ENCODE data around the gene RASGRF2.
"Not testable (repeated sequence)": the region's sequence is repeated elsewhere in the genome, so short reads cannot be mapped to it uniquely, and the experiment has no call there.

Gene RASGRF2

GRCh38 chr5:81030236-81031034, 70.3 kb downstream of the RASGRF2 start:
- DNase-seq; H3K27ac ChIP-seq (ENCODE audit: insufficient read depth, low read length, poor library complexity, severe bottlenecking); H3K9me3 ChIP-seq (ENCODE audit: control insufficient read depth, low read length); H3K36me3 ChIP-seq (ENCODE audit: control insufficient read depth, insufficient read depth, low read length); H3K4me3 ChIP-seq (ENCODE audit: insufficient read depth, low read depth, low read length, poor library complexity, severe bottlenecking); H3K4me1 ChIP-seq (ENCODE audit: control insufficient read depth, insufficient read depth, low read length, poor library complexity, severe bottlenecking); H3K27me3 ChIP-seq (replicated peaks; ENCODE audit: control insufficient read depth, insufficient read depth, low read length, poor library complexity, severe bottlenecking): not testable (repeated sequence)

GRCh38 chr5:81035522-81035921, 75.4 kb downstream of the RASGRF2 start:
- no peak for DNase-seq
- H3K36me3 ChIP-seq (ENCODE audit: control insufficient read depth, insufficient read depth, low read length), result no peaks in the 10 kb centered on the region
- H3K4me3 ChIP-seq (ENCODE audit: insufficient read depth, low read depth, low read length, poor library complexity, severe bottlenecking), result no peak overlapping the region
- no peaks in the 10 kb centered on the region for H3K4me1 ChIP-seq (ENCODE audit: control insufficient read depth, insufficient read depth, low read length, poor library complexity, severe bottlenecking)
- no peak overlapping the region for H3K27ac ChIP-seq (ENCODE audit: insufficient read depth, low read length, poor library complexity, severe bottlenecking)
- no peaks in the 10 kb centered on the region for H3K9me3 ChIP-seq (ENCODE audit: control insufficient read depth, low read length)
- no peaks in the 10 kb centered on the region for H3K27me3 ChIP-seq (replicated peaks; ENCODE audit: control insufficient read depth, insufficient read depth, low read length, poor library complexity, severe bottlenecking)

GRCh38 chr5:81038495-81038894, 78.3 kb downstream of the RASGRF2 start:
- no peak for DNase-seq

GRCh38 chr5:81044868-81045267, 84.7 kb downstream of the RASGRF2 start:
- H3K36me3 ChIP-seq (ENCODE audit: control insufficient read depth, insufficient read depth, low read length), result no peaks in the 10 kb centered on the region
- H3K4me1 ChIP-seq (ENCODE audit: control insufficient read depth, insufficient read depth, low read length, poor library complexity, severe bottlenecking), result no peaks in the 10 kb centered on the region
- H3K27me3 ChIP-seq (replicated peaks; ENCODE audit: control insufficient read depth, insufficient read depth, low read length, poor library complexity, severe bottlenecking), result no peaks in the 10 kb centered on the region
- H3K27ac ChIP-seq (ENCODE audit: insufficient read depth, low read length, poor library complexity, severe bottlenecking), result no peak overlapping the region
- DNase-seq, result no peak
- no peaks in the 10 kb centered on the region for H3K9me3 ChIP-seq (ENCODE audit: control insufficient read depth, low read length)
- H3K4me3 ChIP-seq (ENCODE audit: insufficient read depth, low read depth, low read length, poor library complexity, severe bottlenecking), result no peak overlapping the region

More at GRCh38 chr5:81038495-81038894, 78.3 kb downstream of the RASGRF2 start:
- no peaks in the 10 kb centered on the region for H3K9me3 ChIP-seq (ENCODE audit: control insufficient read depth, low read length)
- H3K4me1 ChIP-seq (ENCODE audit: control insufficient read depth, insufficient read depth, low read length, poor library complexity, severe bottlenecking), result no peaks in the 10 kb centered on the region
- no peak overlapping the region for H3K4me3 ChIP-seq (ENCODE audit: insufficient read depth, low read depth, low read length, poor library complexity, severe bottlenecking)
- no peak overlapping the region for H3K27ac ChIP-seq (ENCODE audit: insufficient read depth, low read length, poor library complexity, severe bottlenecking)
- no peaks in the 10 kb centered on the region for H3K36me3 ChIP-seq (ENCODE audit: control insufficient read depth, insufficient read depth, low read length)
- no peaks in the 10 kb centered on the region for H3K27me3 ChIP-seq (replicated peaks; ENCODE audit: control insufficient read depth, insufficient read depth, low read length, poor library complexity, severe bottlenecking)

GRCh38 chr5:81045389-81045807, 85.2 kb downstream of the RASGRF2 start:
- Histone ChIP-seq H3K4me3 (ENCODE audit: insufficient read depth, low read depth, low read length, poor library complexity, severe bottlenecking) (no peak overlapping the region), H3K36me3 (ENCODE audit: control insufficient read depth, insufficient read depth, low read length) (no peaks in the 10 kb centered on the region), H3K9me3 (ENCODE audit: control insufficient read depth, low read length) (no peaks in the 10 kb centered on the region), H3K4me1 (ENCODE audit: control insufficient read depth, insufficient read depth, low read length, poor library complexity, severe bottlenecking) (no peaks in the 10 kb centered on the region), H3K27me3 (replicated peaks; ENCODE audit: control insufficient read depth, insufficient read depth, low read length, poor library complexity, severe bottlenecking) (no peaks in the 10 kb centered on the region), H3K27ac (ENCODE audit: insufficient read depth, low read length, poor library complexity, severe bottlenecking) (no peak overlapping the region)
- DNase-seq, result no peak

- H3K27me3 ChIP-seq (replicated peaks; ENCODE audit: control insufficient read depth, insufficient read depth, low read length, poor library complexity, severe bottlenecking), result no peaks in the 10 kb centered on the region
- H3K4me1 ChIP-seq (ENCODE audit: control insufficient read depth, insufficient read depth, low read length, poor library complexity, severe bottlenecking), result no peaks in the 10 kb centered on the region
- no peaks in the 10 kb centered on the region for H3K9me3 ChIP-seq (ENCODE audit: control insufficient read depth, low read length)
- no peak overlapping the region for H3K4me3 ChIP-seq (ENCODE audit: insufficient read depth, low read depth, low read length, poor library complexity, severe bottlenecking)
- no peak overlapping the region for H3K27ac ChIP-seq (ENCODE audit: insufficient read depth, low read length, poor library complexity, severe bottlenecking)
- DNase-seq, result no peak
- no peaks in the 10 kb centered on the region for H3K36me3 ChIP-seq (ENCODE audit: control insufficient read depth, insufficient read depth, low read length)
Observed at GRCh38 chr5:81046041-81046440, 85.9 kb downstream of the RASGRF2 start.

GRCh38 chr5:81052325-81052724, 92.2 kb downstream of the RASGRF2 start:
- no peaks in the 10 kb centered on the region for H3K9me3 ChIP-seq (ENCODE audit: control insufficient read depth, low read length)
- no peaks in the 10 kb centered on the region for H3K27me3 ChIP-seq (replicated peaks; ENCODE audit: control insufficient read depth, insufficient read depth, low read length, poor library complexity, severe bottlenecking)
- no peak overlapping the region for H3K4me3 ChIP-seq (ENCODE audit: insufficient read depth, low read depth, low read length, poor library complexity, severe bottlenecking)
- H3K4me1 ChIP-seq (ENCODE audit: control insufficient read depth, insufficient read depth, low read length, poor library complexity, severe bottlenecking), result no peaks in the 10 kb centered on the region
- no peak overlapping the region for H3K27ac ChIP-seq (ENCODE audit: insufficient read depth, low read length, poor library complexity, severe bottlenecking)
- no peaks in the 10 kb centered on the region for H3K36me3 ChIP-seq (ENCODE audit: control insufficient read depth, insufficient read depth, low read length)
- DNase-seq, result no peak

- H3K27ac ChIP-seq (ENCODE audit: insufficient read depth, low read length, poor library complexity, severe bottlenecking); H3K9me3 ChIP-seq (ENCODE audit: control insufficient read depth, low read length); H3K36me3 ChIP-seq (ENCODE audit: control insufficient read depth, insufficient read depth, low read length); H3K4me3 ChIP-seq (ENCODE audit: insufficient read depth, low read depth, low read length, poor library complexity, severe bottlenecking); H3K4me1 ChIP-seq (ENCODE audit: control insufficient read depth, insufficient read depth, low read length, poor library complexity, severe bottlenecking); DNase-seq; H3K27me3 ChIP-seq (replicated peaks; ENCODE audit: control insufficient read depth, insufficient read depth, low read length, poor library complexity, severe bottlenecking): not testable (repeated sequence)
Observed at GRCh38 chr5:81053282-81053681, 93.1 kb downstream of the RASGRF2 start.

GRCh38 chr5:81058121-81058520, 98.0 kb downstream of the RASGRF2 start:
- Histone ChIP-seq H3K4me1 (ENCODE audit: control insufficient read depth, insufficient read depth, low read length, poor library complexity, severe bottlenecking) (no peaks in the 10 kb centered on the region), H3K27me3 (replicated peaks; ENCODE audit: control insufficient read depth, insufficient read depth, low read length, poor library complexity, severe bottlenecking) (no peaks in the 10 kb centered on the region), H3K4me3 (ENCODE audit: insufficient read depth, low read depth, low read length, poor library complexity, severe bottlenecking) (no peak overlapping the region), H3K36me3 (ENCODE audit: control insufficient read depth, insufficient read depth, low read length) (no peaks in the 10 kb centered on the region), H3K9me3 (ENCODE audit: control insufficient read depth, low read length) (no peaks in the 10 kb centered on the region), H3K27ac (ENCODE audit: insufficient read depth, low read length, poor library complexity, severe bottlenecking) (no peak overlapping the region)
- no peak for DNase-seq

GRCh38 chr5:81065492-81065891, 105.3 kb downstream of the RASGRF2 start:
- H3K27me3 ChIP-seq (replicated peaks; ENCODE audit: control insufficient read depth, insufficient read depth, low read length, poor library complexity, severe bottlenecking), result no peaks in the 10 kb centered on the region

More at GRCh38 chr5:81065492-81065891, 105.3 kb downstream of the RASGRF2 start:
- DNase-seq, result no peak
- Histone ChIP-seq H3K4me3 (ENCODE audit: insufficient read depth, low read depth, low read length, poor library complexity, severe bottlenecking) (no peak overlapping the region), H3K27ac (ENCODE audit: insufficient read depth, low read length, poor library complexity, severe bottlenecking) (no peak overlapping the region), H3K9me3 (ENCODE audit: control insufficient read depth, low read length) (no peaks in the 10 kb centered on the region), H3K4me1 (ENCODE audit: control insufficient read depth, insufficient read depth, low read length, poor library complexity, severe bottlenecking) (no peaks in the 10 kb centered on the region), H3K36me3 (ENCODE audit: control insufficient read depth, insufficient read depth, low read length) (peaks cover 8% of the 10 kb centered on the region)

Measured in effector memory CD4-positive, alpha-beta T cell (primary cell).